Adipose tissue (tissue), 3 donors: Measurements from ENCODE around the gene CALY. TPM values are rescaled to one million over a fixed set of nuclear protein-coding genes. Genes with fewer than 3 reads are reported as not detected.
"Not testable (repeated sequence)": the region's sequence is repeated elsewhere in the genome, so short reads cannot be mapped to it uniquely, and the experiment has no call there.

ENCODE experiments used
- H3K27ac ChIP-seq: one replicate; pipeline ENCODE4 v1.5.1; 2013; ENCODE audit warnings: low read depth, low read length
- WGBS, 3 donors: extraction: QIAGEN DNeasy Blood & Tissue Kit; methylation state at CpG; one replicate each; pipeline ENCODE4 v1.1.7; 2013; 5-methylcytosine and 5-hydroxymethylcytosine counted together
- polyA plus RNA-seq, 3 donors: library from polyadenylated mRNA; stranded (reverse); fragments of 200-250 nt; gene quantifications; one replicate each; pipeline ENCODE4 v1.2.3, GENCODE V29; 2013
- donor health status: healthy with polysubstance abuse.
- donor health status: Bipolar disorder and iron deficiency.
- donor health status: healthy.

The CALY gene, protein sequence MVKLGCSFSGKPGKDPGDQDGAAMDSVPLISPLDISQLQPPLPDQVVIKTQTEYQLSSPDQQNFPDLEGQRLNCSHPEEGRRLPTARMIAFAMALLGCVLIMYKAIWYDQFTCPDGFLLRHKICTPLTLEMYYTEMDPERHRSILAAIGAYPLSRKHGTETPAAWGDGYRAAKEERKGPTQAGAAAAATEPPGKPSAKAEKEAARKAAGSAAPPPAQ
- under 1 TPM in 1 of 3 donors, not detected in 2; 0.95 TPM for polyA plus RNA-seq

DNA sequence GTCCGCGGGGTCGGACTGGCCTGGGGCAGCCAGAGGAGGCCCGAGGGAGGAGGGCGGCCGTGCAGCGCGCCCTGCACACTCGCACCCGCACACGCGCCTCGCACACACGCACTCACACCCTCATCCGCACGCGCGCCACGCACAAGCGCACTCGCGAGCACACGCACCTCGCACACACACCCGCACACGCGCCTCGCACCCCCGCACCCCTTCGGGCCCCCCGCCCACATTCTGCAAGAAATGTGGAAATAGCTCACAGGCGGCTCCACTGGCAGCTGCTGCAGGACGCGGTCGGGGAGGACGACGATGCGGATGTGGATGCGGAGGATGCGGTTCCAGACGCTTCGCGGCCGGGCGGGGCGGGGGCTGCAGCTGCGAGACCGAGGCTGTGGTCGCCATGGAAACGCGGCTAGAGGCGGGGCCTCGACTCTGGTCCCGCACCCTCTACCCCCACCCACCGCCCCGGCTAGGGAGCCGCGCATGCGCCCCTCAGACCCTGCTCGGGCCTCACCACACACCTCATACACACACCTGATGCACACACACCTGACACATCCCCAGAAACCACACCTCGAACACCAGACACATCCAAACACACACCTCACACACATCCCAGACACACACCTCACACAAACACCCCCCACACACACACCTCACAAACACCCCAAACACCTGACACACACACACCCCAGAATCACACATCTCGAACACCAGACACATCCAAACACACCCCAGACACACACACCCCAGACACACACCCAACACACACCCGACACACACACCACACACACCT, at the start of gene CALY:
Gene CALY, minus strand, starts transcription at position 320 of the 793 bp plus-strand sequence. CDS start 7,907 bp downstream, outside the sequence.
- H3K27ac ChIP-seq: no peak within 1 kb of the TSS
- WGBS, 3 donors: 11 to 16% (median 13%) methylated on average over 47 to 63 of the region's 63 CpGs

DNA sequence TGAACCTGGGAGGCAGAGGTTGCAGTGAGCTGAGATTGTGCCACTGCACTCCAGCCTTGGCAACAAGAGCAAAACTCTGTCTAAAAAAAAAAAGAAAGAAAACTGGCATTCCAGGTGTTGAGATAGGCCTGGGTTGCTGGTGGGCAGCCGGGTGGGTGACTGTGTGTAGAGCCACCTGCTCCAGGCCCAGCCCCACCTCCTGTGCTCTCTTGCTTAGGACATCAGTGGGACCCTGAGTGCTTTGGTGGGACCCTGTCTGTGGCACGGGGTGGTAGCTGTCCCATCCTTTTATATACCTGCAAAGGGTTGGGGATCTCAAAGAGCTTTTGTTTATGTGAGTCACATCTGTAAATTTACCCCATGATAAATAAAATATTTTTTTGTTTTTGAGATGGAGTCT, 48.5 kb upstream of the CALY start:
- H3K27ac ChIP-seq: no peak overlapping the region
- WGBS, 3 donors: 90 to 98% (median 95%) methylated on average over 2 of the region's 2 CpGs

DNA sequence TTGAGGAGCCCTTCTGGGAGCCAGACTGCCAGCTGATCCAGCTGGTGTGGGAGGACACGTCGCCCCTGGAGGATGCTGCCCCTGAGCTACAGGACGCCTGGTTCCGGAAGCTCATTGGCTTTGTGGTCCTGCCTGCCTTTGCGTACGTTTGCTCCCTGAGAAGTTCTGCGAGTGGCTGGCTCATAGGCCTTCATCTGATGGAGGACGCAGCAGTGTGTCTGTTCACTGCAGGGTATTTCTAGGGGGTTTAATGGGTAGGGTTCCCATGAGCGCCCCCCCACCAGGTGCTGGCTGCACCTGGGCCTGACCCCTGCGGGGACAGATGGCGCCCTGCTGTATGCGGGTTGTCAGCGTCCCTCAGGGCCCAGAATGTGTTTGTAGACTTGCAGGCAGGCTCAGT, 47.4 kb upstream of the CALY start:
- WGBS, 3 donors: 89 to 93% (median 92%) methylated on average over 13 of the region's 13 CpGs
- H3K27ac ChIP-seq: no peak overlapping the region

DNA sequence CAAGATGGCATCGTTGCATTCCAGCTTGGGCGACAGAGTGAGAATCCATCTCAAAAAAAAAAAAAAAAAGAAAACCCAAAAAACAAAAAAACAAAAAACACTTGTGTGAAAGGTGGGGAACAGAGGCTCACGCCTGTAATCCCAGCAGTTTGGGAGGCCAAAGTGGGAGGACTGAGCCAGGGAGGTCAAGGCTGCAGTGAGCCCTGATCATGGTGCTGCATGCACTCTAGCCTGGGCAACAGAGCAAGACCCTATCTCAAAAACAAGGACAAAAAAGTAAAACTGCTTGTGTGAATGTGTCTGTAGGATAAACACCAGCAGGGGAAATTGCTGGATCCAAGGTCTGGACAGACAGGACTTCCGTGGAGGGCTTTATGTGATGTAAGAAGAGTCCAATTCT, 46.9 kb upstream of the CALY start:
- 93 to 97% (median 97%) methylated on average over 4 of the region's 4 CpGs for WGBS, 3 donors
- H3K27ac ChIP-seq: no peak overlapping the region

DNA sequence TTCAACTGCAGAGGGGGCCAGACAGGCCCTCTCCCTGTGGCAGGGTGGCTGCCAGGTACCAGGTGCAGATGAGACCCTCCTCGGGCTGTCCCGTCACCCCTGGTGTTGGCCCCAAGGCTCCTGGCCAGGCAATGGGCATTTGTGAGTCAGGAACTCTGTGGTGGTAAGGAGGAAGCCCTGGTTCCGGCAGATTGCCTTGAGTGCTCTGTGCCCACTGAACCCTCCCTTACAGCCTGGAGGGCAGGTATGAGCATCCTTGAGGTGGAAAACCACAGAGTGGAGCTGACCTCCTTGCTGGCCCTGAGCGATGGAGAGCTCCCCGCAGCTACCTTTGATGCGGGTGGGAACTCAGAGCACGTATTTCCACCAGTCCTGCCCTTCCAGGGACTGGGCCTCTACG, 44.3 kb upstream of the CALY start:
- 65 to 90% (median 72%) methylated on average over 8 of the region's 8 CpGs for WGBS, 3 donors
- no peak overlapping the region for H3K27ac ChIP-seq

DNA sequence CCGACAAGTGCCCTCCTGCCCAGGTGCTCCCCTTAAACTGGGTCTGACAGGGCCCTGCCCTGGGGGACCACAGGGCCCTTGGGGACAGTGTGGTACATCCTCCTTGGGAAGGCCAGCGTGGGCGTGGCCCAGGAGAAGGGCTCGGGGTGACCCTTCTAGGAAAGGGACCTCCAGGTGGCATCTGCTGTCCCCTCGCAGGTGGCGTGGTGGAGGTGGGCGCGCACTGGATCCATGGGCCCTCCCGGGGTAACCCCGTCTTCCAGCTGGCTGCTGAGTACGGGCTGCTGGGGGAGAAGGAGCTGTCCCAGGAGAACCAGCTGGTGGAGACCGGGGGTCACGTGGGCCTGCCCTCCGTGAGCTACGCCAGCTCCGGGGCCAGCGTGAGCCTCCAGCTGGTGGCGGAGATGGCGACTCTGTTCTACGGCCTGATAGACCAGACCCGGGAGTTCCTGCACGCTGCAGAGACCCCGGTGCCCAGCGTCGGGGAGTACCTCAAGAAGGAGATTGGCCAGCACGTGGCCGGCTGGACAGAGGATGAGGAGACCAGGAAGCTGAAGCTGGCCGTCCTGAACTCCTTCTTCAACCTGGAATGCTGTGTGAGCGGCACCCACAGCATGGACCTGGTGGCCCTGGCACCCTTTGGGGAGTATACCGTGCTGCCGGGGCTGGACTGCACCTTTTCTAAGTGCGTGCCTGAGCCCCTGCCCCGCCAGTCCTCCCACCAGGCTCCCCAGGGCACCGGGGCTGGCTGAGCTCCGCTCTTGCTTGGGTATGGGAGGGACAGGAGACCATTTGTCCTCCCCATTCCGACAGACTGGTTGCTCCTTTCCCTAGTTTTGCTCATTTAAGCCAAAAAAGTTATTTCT, 43.3 kb upstream of the CALY start:
- no peak overlapping the region for H3K27ac ChIP-seq
- 91 to 96% (median 93%) methylated on average over 35 to 36 of the region's 36 CpGs for WGBS, 3 donors

DNA sequence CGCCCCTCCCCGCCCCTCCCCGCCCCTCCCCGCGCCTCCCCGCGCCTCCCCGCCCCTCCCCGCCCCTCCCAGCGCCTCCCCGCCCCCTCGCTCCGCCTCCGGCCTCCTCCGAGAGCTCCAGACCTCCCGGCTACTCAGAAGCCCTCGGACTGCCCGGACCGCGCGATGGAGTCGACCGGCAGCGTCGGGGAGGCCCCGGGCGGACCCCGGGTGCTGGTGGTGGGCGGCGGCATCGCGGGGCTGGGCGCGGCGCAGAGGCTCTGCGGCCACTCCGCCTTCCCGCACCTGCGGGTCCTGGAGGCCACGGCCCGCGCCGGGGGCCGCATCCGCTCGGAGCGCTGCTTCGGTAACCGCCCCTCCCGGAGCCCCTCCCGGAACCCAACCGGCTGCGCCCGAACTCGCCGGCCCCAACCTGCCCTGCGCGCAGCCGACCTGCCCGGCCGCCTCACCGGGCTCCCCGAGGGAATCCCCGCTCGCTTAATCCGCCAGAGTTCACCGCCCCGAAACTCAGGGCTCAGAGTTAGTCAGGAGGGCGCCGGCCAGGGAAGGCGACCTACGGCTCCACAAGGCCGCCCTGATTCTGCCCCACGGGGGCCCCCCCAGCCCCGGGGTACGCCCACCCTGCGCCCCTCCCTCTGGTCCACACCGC, 42.6 kb upstream of the CALY start, which contains the start of gene PAOX:
Gene PAOX, plus strand, starts transcription at position 111 of the 649 bp plus-strand sequence. Its CDS starts 55 bp downstream, at position 166.
- WGBS, 3 donors: 0 to 6% (median 4%) methylated on average over 26 to 68 of the region's 78 CpGs
- no peak within 1 kb of the TSS for H3K27ac ChIP-seq

DNA sequence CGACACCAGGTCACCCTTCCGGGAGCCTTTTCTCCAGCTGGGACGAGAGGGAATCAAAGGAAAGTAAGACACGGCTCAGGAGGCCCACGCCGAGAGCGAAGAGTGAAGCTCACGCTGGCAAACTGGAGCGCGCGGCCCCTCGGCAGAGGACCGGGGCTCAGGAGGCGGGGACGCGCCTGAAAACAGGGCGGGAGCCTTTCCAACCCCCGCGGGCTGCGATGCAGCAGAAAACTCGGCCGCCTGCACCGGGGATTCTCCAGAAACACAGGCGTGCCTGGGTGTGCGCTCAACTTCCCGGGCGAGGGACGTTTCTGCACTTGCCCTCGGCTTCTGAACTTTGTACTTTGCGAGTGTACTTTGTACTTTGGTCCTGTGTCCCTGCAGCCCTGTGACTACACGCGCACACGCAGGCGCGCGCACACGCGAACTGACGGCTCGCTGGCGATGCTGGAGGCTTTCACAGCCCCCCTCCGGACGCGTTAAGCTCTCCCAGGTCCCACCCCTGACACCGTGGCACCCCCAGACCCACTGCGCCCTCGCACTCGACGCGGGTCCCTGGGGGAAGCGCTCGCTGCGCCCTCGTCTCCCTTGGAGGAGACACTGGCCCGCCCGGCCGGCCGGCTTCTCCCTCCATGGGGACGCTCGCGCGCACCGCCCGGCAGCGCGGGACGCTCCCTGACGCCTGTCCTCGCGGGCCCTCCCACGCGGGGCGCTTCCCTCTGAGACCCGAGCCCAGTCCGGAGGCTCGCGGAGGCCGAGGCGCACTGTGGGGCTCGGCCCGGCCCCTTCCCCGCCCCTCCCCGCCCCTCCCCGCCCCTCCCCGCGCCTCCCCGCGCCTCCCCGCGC, 41.8 kb upstream of the CALY start:
- H3K27ac ChIP-seq: no peak overlapping the region
- 0 to 1% (median 0%) methylated on average over 69 to 83 of the region's 90 CpGs for WGBS, 3 donors

DNA sequence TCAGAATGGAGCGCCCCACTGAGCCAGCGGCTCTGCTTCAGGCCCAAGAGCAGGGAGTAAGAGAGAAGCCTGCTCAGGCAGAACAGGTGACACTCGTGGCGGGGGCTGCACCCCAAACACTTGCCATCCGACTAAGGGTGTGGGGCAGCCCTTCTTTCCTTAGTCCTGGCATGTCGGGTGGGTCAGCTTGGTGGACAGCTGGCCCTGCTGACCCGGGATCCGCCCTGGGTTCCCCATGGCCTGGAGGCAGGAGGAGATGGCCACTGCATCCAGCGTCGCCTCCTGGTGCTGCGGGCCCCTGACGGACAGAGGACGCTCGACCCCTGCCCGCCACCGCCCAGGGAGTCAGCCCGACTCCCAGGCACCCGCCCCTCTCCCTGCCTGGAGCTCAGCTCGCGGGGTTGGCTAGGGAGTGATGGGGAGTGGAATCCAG, 41.1 kb upstream of the CALY start:
- no peak overlapping the region for H3K27ac ChIP-seq
- 29 to 30% (median 29%) methylated on average over 20 of the region's 20 CpGs for WGBS, 3 donors

DNA sequence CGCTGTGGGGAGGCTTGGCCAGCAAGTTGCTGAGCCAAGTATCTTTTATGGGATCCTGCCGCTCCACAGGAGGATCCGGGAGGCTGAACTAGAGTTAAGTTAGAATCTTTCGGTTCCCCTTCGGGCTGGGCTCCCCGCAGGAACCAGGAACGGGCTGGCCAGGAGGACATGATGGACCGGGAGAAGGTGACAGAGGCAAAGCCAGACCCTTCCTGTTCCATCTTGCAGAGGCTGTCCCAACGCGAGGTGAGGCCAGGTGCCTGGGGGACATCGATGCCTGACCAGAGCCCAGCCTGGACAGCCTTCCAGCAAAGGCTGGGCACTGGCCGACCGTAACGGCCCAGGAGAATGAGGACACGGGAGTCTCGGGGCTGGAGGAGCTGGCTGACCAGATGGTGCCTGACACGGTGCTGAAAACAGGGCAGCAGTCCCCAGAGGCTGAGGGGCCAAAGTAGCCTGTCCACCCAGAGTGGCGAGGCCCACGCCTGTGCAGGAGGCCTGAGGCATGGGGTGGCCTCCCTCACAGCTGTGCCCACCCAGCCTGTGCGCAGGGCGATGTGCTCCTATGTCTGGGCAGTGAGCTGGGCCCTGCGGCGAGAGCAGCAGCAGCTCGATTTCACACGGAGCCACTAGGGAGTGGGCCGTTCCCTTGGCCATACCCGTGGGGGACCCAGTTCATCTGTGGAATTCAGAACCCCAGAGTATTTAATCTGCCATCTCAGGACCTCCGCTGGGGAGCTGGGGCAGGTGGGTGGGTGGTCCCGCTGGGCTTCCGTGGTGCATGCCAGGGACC, 40.5 kb upstream of the CALY start:
- no peak overlapping the region for H3K27ac ChIP-seq
- WGBS, 3 donors: 89 to 93% (median 93%) methylated on average over 30 of the region's 30 CpGs

DNA sequence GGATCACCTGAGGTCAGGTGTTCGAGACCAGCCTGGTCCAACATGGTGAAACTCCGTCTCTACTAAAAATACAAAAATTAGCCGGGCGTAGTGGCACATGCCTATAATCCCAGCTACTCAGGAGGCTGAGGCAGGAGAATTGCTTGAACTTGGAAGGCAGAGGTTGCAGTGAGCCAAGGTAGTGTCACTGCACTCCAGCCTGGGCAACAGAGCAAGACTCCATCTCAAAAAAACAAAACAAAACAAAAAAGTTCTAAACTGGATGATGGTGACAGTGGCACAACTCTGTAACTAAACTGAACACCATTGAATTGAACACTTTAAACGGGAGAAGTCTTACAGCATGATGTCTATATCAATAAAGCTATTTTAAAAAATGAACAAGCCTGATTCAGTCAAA, 39.5 kb upstream of the CALY start:
- WGBS, 3 donors: 94% methylated on average over 5 of the region's 5 CpGs

DNA sequence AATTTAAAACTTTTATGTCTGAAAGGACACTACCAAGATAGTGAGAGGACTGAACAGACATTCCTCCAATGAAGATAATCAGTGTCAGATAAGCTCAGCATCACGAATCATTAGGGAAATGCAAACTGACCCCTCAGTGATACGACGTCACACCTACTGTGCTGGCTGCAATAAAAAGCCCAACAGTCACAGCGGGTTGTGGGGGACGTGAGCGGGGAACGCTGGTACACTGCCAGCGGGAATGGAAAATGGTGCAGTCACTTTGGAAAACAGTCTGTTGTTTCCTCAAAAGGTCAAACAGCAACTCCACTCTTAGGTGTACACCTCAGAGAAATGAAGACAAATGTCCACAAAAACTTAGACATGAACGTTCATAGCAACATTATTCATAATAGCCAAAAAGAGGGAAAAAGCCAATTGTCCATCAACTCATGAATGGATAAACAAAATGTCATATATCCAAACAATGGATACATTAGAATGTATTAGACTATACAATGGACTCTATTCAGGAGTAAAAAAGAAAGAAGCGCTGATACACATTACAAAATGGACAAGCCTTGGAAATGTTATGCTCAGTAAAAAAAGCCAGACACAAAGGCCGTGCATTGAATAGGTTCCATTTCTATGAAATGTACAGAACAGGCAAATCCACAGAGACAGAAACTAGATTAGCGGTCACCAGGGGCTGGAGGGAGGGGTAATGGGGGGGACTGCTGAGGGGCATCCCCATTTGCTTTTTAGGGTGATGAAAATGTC, 38.8 kb upstream of the CALY start:
- no peak overlapping the region for H3K27ac ChIP-seq
- 75 to 87% (median 84%) methylated on average over 12 of the region's 12 CpGs for WGBS, 3 donors

More for the DNA sequence above, 39.5 kb upstream of the CALY start:
- H3K27ac ChIP-seq: not testable (repeated sequence)

DNA sequence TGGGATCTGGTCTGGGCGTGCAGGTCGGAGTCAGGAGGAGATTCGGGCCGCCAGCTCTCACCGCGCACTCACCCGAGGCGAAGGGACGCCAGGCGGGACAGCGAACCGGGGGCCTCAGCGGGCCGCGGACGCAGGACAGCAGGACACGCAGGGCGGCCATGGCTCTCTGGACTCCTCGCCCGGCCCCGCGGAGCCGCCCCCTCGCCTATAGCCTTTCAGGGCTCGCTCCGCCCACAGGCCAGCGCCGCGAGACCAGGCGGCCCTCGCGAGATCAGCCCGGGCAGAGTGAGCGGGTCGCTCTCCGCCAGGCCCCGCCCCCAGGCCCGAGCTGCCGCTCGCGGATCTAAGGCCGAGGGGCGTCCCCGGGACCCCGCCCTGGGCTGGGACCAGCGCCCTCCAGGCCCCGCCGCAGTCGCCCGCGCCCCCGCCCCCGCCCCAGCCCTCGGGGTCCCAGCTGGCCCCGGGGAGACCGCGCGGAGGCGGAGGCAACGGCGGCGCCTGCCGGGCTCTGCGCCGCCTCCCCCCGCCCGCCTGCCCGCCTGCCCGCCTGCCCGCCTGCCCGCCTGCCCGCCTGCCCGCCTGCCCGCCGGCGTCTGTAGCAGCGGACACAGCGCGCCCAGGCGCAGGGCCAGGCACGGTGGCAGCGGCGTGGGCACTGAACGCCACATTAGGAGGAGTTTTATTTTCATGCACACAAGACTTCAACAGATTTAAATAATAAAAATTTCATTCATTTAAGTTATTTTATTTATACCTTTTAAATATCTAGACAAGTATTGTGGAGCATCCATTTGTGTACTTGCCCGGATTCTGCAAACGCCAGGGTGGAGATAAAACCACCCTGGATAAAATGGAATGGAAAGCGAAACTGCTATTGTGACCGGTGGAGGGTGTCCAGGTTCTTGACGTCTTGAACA, 36.7 kb upstream of the CALY start, which contains the start of gene ECHS1:
Gene ECHS1, minus strand, starts transcription at position 181 of the 917 bp plus-strand sequence. Its CDS starts 21 bp downstream, at position 160.
- no peak within 1 kb of the TSS for H3K27ac ChIP-seq
- WGBS, 3 donors: 1% methylated on average over 46 to 89 of the region's 89 CpGs

DNA sequence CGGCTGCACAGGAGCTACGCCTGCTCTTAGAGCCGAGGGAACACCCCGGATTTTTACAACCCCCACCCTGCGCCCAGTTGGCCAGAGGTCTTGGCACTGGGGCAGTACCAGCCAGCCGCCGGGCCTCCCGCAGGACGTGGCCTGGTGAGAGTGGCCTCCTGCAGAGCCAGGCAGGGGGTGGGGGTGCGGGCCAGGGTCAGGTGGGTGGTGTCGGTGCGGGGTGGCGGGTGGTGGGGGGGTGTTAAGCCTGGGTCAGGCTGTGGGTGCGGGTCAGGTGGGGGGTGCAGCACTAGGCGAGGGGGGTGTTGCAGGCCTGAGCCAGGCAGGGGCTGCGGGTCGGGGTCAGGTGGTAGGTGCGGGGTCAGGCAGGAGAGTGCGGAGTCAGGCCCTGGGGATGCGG, 35.8 kb upstream of the CALY start:
- no peak overlapping the region for H3K27ac ChIP-seq
- WGBS, 3 donors: 18 to 51% (median 42%) methylated on average over 18 to 20 of the region's 20 CpGs
